ENCODE results near the gene CAMKK1. TPM values are rescaled to one million over a fixed set of nuclear protein-coding genes. Genes with fewer than 3 reads are reported as not detected.

Gene CAMKK1
- total and polyA plus RNA-seq, 2 donors (not counting 3 experiments of a cell fraction or from before 2014, with no cell fraction given): 4.5 to 6.1 TPM

- BruUV-seq (replicated peaks): no TSS peak
- Histone ChIP-seq H3K4me2 (ENCODE audit: insufficient read depth, low read length) (no peak overlapping the region), H3K79me2 (ENCODE audit: control insufficient read depth, insufficient read depth, low read length) (no peaks in the 10 kb centered on the region), H3K9me3 (replicated peaks; ENCODE audit: control insufficient read depth, insufficient read depth, low read length) (no peaks in the 10 kb centered on the region), H3K27ac (ENCODE audit: insufficient read depth, low read depth, low read length) (no peak overlapping the region), H2AFZ (ENCODE audit: low read depth, low read length) (no peak overlapping the region), H3K9ac (replicated peaks; ENCODE audit: extremely low read depth, insufficient read depth, low read length) (no peak overlapping the region), H3K4me1 (ENCODE audit: control insufficient read depth, extremely low read depth, insufficient read depth, low read length) (no peaks in the 10 kb centered on the region), H3K27me3 (ENCODE audit: control insufficient read depth in 2 of 2, insufficient read depth in 2 of 2, low read length in 2 of 2) (no peaks in the 10 kb centered on the region), H4K20me1 (replicated peaks; ENCODE audit: control insufficient read depth, extremely low read depth, insufficient read depth, low read length) (no peaks in the 10 kb centered on the region), H3K36me3 (ENCODE audit: control insufficient read depth in 2 of 2, extremely low read depth in 1 of 2, insufficient read depth in 2 of 2, low read length in 2 of 2) (no peaks in the 10 kb centered on the region), H3K4me3 (replicated peaks in 1 of 3; ENCODE audit: insufficient read depth in 1 of 3, low read depth in 1 of 3, low read length in 3 of 3) (no peak overlapping the region), H3K9me1 (replicated peaks; ENCODE audit: control insufficient read depth, extremely low read depth, insufficient read depth, low read length) (no peaks in the 10 kb centered on the region)
- dilution Hi-C loops (cut with MboI; ENCODE audit: extremely low pct_ligation_motif_present, low sequenced_read_pairs): no loop called here
- DNase-seq (ENCODE audit: low read depth, low spot score) (no peak), FAIRE-seq (no peak)
- TF ChIP-seq POLR2AphosphoS5 (IDR thresholded peaks at IDR 0.05; ENCODE audit: insufficient read depth, low read depth, low read length) (no peak), FOS (IDR thresholded peaks at IDR 0.05; ENCODE audit: borderline replicate concordance, insufficient read depth, low read length) (no peak), CTCF (IDR thresholded peaks at IDR 0.05; ENCODE audit: extremely low read depth in 1 of 2, insufficient read depth in 1 of 2, low read depth in 1 of 2, low read length in 2 of 2) (no peak), EZH2 (IDR thresholded peaks at IDR 0.05; ENCODE audit: borderline replicate concordance, low read depth, low read length, severe bottlenecking) (no peak), MAX (IDR thresholded peaks at IDR 0.05; ENCODE audit: insufficient read depth, insufficient read length) (no peak), GATA2 (IDR thresholded peaks at IDR 0.05; ENCODE audit: insufficient read depth, insufficient read length, low read depth, low read length) (no peak), MYC (IDR thresholded peaks at IDR 0.05; ENCODE audit: low read depth, low read length) (no peak)
- ChIA-PET POLR2A (no interaction called here), CTCF (interaction anchor here (0.7 to 5.0 kb wide), 3 partner anchors 8 to 167 kb away, joined by 5 to 39 read pairs (median 6); no protein-coding TSS in a partner anchor)
- intact Hi-C loops (cut with micrococcal nuclease): no loop called here
These were observed 12.2 kb upstream of the CAMKK1 start for GRCh38 chr17:3905017-3905520.

Data from endothelial cell of umbilical vein (primary cell).